ENCODE data around the gene C4orf51. TPM values are rescaled to one million over a fixed set of nuclear protein-coding genes. Genes with fewer than 3 reads are reported as not detected.
"Not testable (repeated sequence)": the region's sequence is repeated elsewhere in the genome, so short reads cannot be mapped to it uniquely, and the experiment has no call there.

Gene C4orf51
- total and polyA plus RNA-seq, 4 donors = not detected

DNA sequence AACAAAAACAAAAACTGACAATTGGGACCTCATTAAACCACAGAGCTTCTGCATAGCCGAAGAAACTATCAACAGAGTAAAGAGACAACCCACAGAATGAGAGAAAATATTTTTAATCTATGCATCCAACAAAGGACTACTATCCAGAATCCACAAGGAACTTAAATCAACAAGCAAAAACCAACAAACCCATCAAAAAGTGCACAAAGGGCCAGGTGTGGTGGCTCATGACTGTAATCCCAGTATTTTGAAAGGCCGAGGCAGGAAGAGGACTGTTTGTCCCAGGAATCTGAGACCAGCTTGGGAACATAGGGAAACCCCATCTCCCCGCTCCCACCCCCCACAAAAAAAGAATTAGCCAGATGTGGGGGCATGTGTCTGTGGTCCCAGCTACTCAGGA, 10.7 kb downstream of the C4orf51 start:
- DNase-seq (ENCODE audit: low spot score) = no peak
- Histone ChIP-seq H3K36me3 (ENCODE audit: control insufficient read depth in 4 of 4, insufficient read depth in 3 of 4, low read depth in 1 of 4, low read length in 3 of 4) (no peaks in the 10 kb centered on the region), H3K27me3 (ENCODE audit: control insufficient read depth in 4 of 4, insufficient read depth in 4 of 4, low read length in 3 of 4) (no peaks in the 10 kb centered on the region), H3K9ac (ENCODE audit: low read depth in 1 of 2, low read length in 2 of 2) (no peak overlapping the region), H3K9me3 (ENCODE audit: control insufficient read depth in 4 of 4, low read length in 3 of 4) (no peaks in the 10 kb centered on the region), H3K27ac (ENCODE audit: low read depth in 1 of 2, low read length in 2 of 2) (no peak overlapping the region), H3K4me3 (ENCODE audit: low read depth in 1 of 3, low read length in 3 of 3) (no peak overlapping the region), H3K4me1 (ENCODE audit: control insufficient read depth in 4 of 4, insufficient read depth in 4 of 4, low read length in 3 of 4) (no peaks in the 10 kb centered on the region)
- 94% methylated on average over 3 of the region's 3 CpGs for WGBS
- TF ChIP-seq YY1 (IDR thresholded peaks at IDR 0.05) = no peak
- no peak for TF ChIP-seq FOXA1 (IDR thresholded peaks at IDR 0.05)
- TF ChIP-seq RXRA (IDR thresholded peaks at IDR 0.05) = no peak
- TF ChIP-seq HNF4G (IDR thresholded peaks at IDR 0.05) = no peak
- TF ChIP-seq, protein P1, sequence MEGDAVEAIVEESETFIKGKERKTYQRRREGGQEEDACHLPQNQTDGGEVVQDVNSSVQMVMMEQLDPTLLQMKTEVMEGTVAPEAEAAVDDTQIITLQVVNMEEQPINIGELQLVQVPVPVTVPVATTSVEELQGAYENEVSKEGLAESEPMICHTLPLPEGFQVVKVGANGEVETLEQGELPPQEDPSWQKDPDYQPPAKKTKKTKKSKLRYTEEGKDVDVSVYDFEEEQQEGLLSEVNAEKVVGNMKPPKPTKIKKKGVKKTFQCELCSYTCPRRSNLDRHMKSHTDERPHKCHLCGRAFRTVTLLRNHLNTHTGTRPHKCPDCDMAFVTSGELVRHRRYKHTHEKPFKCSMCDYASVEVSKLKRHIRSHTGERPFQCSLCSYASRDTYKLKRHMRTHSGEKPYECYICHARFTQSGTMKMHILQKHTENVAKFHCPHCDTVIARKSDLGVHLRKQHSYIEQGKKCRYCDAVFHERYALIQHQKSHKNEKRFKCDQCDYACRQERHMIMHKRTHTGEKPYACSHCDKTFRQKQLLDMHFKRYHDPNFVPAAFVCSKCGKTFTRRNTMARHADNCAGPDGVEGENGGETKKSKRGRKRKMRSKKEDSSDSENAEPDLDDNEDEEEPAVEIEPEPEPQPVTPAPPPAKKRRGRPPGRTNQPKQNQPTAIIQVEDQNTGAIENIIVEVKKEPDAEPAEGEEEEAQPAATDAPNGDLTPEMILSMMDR (IDR thresholded peaks at IDR 0.05; ENCODE audit: low read depth, low read length, missing input control) = no peak
- no peak for TF ChIP-seq SP1 (IDR thresholded peaks at IDR 0.05)
- TF ChIP-seq, protein P2, sequence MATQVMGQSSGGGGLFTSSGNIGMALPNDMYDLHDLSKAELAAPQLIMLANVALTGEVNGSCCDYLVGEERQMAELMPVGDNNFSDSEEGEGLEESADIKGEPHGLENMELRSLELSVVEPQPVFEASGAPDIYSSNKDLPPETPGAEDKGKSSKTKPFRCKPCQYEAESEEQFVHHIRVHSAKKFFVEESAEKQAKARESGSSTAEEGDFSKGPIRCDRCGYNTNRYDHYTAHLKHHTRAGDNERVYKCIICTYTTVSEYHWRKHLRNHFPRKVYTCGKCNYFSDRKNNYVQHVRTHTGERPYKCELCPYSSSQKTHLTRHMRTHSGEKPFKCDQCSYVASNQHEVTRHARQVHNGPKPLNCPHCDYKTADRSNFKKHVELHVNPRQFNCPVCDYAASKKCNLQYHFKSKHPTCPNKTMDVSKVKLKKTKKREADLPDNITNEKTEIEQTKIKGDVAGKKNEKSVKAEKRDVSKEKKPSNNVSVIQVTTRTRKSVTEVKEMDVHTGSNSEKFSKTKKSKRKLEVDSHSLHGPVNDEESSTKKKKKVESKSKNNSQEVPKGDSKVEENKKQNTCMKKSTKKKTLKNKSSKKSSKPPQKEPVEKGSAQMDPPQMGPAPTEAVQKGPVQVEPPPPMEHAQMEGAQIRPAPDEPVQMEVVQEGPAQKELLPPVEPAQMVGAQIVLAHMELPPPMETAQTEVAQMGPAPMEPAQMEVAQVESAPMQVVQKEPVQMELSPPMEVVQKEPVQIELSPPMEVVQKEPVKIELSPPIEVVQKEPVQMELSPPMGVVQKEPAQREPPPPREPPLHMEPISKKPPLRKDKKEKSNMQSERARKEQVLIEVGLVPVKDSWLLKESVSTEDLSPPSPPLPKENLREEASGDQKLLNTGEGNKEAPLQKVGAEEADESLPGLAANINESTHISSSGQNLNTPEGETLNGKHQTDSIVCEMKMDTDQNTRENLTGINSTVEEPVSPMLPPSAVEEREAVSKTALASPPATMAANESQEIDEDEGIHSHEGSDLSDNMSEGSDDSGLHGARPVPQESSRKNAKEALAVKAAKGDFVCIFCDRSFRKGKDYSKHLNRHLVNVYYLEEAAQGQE (IDR thresholded peaks at IDR 0.05) = no peak
- no peak for TF ChIP-seq NR2F2 (IDR thresholded peaks at IDR 0.05)
- TF ChIP-seq, protein P3, sequence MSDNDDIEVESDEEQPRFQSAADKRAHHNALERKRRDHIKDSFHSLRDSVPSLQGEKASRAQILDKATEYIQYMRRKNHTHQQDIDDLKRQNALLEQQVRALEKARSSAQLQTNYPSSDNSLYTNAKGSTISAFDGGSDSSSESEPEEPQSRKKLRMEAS (IDR thresholded peaks at IDR 0.05) = no peak
- no peak for TF ChIP-seq EGR1 (IDR thresholded peaks at IDR 0.05; ENCODE audit: low read depth in 2 of 2)
- TF ChIP-seq JUND (IDR thresholded peaks at IDR 0.05) = no peak
- no peak for TF ChIP-seq GABPA (IDR thresholded peaks at IDR 0.05 in 1 of 2, conservative IDR thresholded peaks at IDR 0.05 in 1 of 2)
- no peak for TF ChIP-seq FOXA2 (IDR thresholded peaks at IDR 0.05)
- no peak for TF ChIP-seq RAD21 (IDR thresholded peaks at IDR 0.05)
- TF ChIP-seq, protein P4, sequence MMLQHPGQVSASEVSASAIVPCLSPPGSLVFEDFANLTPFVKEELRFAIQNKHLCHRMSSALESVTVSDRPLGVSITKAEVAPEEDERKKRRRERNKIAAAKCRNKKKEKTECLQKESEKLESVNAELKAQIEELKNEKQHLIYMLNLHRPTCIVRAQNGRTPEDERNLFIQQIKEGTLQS (IDR thresholded peaks at IDR 0.05) = no peak
- no peak for TF ChIP-seq TAF1 (conservative IDR thresholded peaks at IDR 0.05)
- TF ChIP-seq HNF4A (conservative IDR thresholded peaks at IDR 0.05) = no peak
- TF ChIP-seq, protein P5, sequence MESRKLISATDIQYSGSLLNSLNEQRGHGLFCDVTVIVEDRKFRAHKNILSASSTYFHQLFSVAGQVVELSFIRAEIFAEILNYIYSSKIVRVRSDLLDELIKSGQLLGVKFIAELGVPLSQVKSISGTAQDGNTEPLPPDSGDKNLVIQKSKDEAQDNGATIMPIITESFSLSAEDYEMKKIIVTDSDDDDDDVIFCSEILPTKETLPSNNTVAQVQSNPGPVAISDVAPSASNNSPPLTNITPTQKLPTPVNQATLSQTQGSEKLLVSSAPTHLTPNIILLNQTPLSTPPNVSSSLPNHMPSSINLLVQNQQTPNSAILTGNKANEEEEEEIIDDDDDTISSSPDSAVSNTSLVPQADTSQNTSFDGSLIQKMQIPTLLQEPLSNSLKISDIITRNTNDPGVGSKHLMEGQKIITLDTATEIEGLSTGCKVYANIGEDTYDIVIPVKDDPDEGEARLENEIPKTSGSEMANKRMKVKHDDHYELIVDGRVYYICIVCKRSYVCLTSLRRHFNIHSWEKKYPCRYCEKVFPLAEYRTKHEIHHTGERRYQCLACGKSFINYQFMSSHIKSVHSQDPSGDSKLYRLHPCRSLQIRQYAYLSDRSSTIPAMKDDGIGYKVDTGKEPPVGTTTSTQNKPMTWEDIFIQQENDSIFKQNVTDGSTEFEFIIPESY (IDR thresholded peaks at IDR 0.05) = no peak

DNA sequence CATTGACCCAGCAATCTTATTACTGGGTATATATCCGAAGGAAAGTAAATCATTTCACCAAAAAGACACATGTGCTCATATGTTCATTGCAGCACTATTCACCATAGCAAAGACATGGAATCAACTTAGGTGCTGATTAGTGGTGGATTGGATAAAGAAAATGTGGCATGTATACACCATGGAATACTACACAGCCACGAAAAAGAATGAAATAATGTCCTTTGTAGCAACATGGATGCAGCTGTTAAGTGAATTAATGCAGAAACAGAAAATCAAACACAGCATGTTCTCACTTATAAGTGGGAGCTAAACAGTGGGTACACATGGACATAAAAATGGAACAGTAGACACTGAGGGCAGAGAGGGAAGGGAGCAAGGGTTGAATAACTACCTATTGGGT, 11.5 kb downstream of the C4orf51 start:
- H3K4me3 ChIP-seq (ENCODE audit: low read depth in 1 of 3, low read length in 3 of 3); H3K27ac ChIP-seq (ENCODE audit: low read depth in 1 of 2, low read length in 2 of 2); H3K36me3 ChIP-seq (ENCODE audit: control insufficient read depth in 4 of 4, insufficient read depth in 3 of 4, low read depth in 1 of 4, low read length in 3 of 4); H3K4me1 ChIP-seq (ENCODE audit: control insufficient read depth in 4 of 4, insufficient read depth in 4 of 4, low read length in 3 of 4); H3K9ac ChIP-seq (ENCODE audit: low read depth in 1 of 2, low read length in 2 of 2); H3K9me3 ChIP-seq (ENCODE audit: control insufficient read depth in 4 of 4, low read length in 3 of 4); H3K27me3 ChIP-seq (ENCODE audit: control insufficient read depth in 4 of 4, insufficient read depth in 4 of 4, low read length in 3 of 4); DNase-seq (ENCODE audit: low spot score): not testable (repeated sequence)
- WGBS = 92% methylated on average over 2 of the region's 2 CpGs

All from liver (tissue), 9 donors.